Ovary (tissue), 3 donors: ENCODE measurements around the gene SLC25A30.

Source experiments
- CTCF ChIP-seq, 3 donors: fragments of 450-650 bp in 2 of 3; fragments of 200-600 bp in 1 of 3; IDR thresholded peaks; one replicate each; pipeline versions ENCODE4 v1.5.1 to v1.8.0; 2016 to 2022; ENCODE audit warnings: antibody characterized with exemption in 3 of 3, mild to moderate bottlenecking in 1 of 3
- POLR2A ChIP-seq: fragments of 450-650 bp; IDR thresholded peaks from one replicate; pipeline ENCODE4 v1.6.1; 2017; ENCODE audit warnings: antibody characterized with exemption, mild to moderate bottlenecking, moderate library complexity
- donor health status: DM: no; HTN: no; CAD: no.

DNA sequence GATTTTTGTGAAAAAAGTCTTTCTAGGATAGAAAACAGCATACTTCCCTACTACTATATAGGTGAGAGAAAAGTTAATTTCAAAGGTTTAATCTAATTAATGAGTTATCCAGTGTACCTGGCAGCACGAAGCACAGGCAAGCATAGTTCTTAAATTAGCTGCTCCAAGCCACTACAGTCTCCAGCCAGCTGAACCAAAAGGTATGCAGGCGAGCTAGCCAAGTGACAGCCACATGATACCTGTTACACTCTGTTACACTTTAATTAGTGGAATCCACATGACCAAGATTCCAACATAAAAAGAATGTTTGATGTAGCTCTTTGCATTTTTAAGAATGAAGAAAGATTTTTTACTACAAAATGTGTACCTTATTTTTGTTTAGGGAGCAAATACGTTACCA, 15.5 kb downstream of the SLC25A30 start:
- TF ChIP-seq CTCF (IDR thresholded peaks at IDR 0.05) (no peak), POLR2A (no peak)
